DOHH2 (cell line): ENCODE results near the gene ICAM5.

Experiments used
- H3F3A ChIP-seq: fragments of 200-600 bp; sonication (generic), shearing (Covaris generic); 2 replicates; pipeline ENCODE4 v1.6.0; 2016; ENCODE audit warnings: antibody characterized with exemption, mild to moderate bottlenecking; ENCODE audit not compliant: control insufficient read depth, insufficient read depth
- H3K27ac ChIP-seq: fragments of 200-600 bp; sonication (generic); 2 replicates; pipeline ENCODE4 v1.5.1; 2014; ENCODE audit warnings: low read depth, mild to moderate bottlenecking, low read length, moderate library complexity
- H3K27me3 ChIP-seq: fragments of 200-600 bp; sonication (generic); 2 replicates; pipeline ENCODE4 v1.6.1; 2014; ENCODE audit warnings: mild to moderate bottlenecking, low read length, mixed read lengths; ENCODE audit not compliant: control insufficient read depth
- H3K36me3 ChIP-seq: fragments of 200-600 bp; sonication (generic); 2 replicates; pipeline ENCODE4 v1.6.1; 2014; ENCODE audit warnings: mild to moderate bottlenecking, low read length, moderate library complexity, mixed read lengths; ENCODE audit not compliant: control insufficient read depth
- H3K4me1 ChIP-seq: fragments of 200-600 bp; sonication (generic); 2 replicates; pipeline ENCODE4 v1.6.1; 2014; ENCODE audit warnings: mild to moderate bottlenecking, low read length, mixed read lengths; ENCODE audit not compliant: control insufficient read depth
- H3K4me2 ChIP-seq: fragments of 200-600 bp; sonication (generic); 2 replicates; pipeline ENCODE4 v1.6.0; 2014; ENCODE audit warnings: mild to moderate bottlenecking, low read length, moderate library complexity
- H3K4me3 ChIP-seq: fragments of 200-600 bp; sonication (generic); 2 replicates; pipeline ENCODE4 v1.5.1; 2014; ENCODE audit warnings: mild to moderate bottlenecking, low read length, mixed read lengths
- H3K79me2 ChIP-seq: fragments of 200-600 bp; sonication (generic); 2 replicates; pipeline ENCODE4 v1.6.1; 2014; ENCODE audit warnings: mild to moderate bottlenecking, low read length, mixed read lengths; ENCODE audit not compliant: control insufficient read depth
- H3K9me2 ChIP-seq: fragments of 200-600 bp; sonication (generic); replicated peaks from 2 replicates; pipeline ENCODE4 v1.6.1; 2014; ENCODE audit warnings: mild to moderate bottlenecking, low read length, mixed read lengths; ENCODE audit not compliant: control insufficient read depth
- H3K9me3 ChIP-seq: fragments of 200-600 bp; sonication (generic); 2 replicates; pipeline ENCODE4 v1.6.1; 2014; ENCODE audit warnings: antibody characterized with exemption, low read length, mixed read lengths; ENCODE audit not compliant: control insufficient read depth, insufficient read depth
- H4K20me1 ChIP-seq: fragments of 200-600 bp; sonication (generic); 2 replicates; pipeline ENCODE4 v1.6.0; 2014; ENCODE audit warnings: low read depth, mild to moderate bottlenecking, antibody characterized with exemption, low read length, moderate library complexity; ENCODE audit not compliant: control insufficient read depth, insufficient read depth
- CTCF ChIP-seq: fragments of 200-600 bp; sonication (generic); IDR thresholded peaks from one replicate; pipeline ENCODE4 v1.5.1; 2014; ENCODE audit warnings: antibody characterized with exemption, mild to moderate bottlenecking, low read depth, low read length; ENCODE audit not compliant: poor library complexity, severe bottlenecking
- EZH2phosphoT487 ChIP-seq: fragments of 200-600 bp; sonication (generic); IDR thresholded peaks from 2 replicates; pipeline ENCODE4 v1.6.1; 2017; ENCODE audit warnings: borderline replicate concordance, mild to moderate bottlenecking, antibody characterized with exemption, low read length, moderate library complexity, mixed read lengths

ICAM5 gene

GRCh38 chr19:10318807-10319682 lies 29.3 kb downstream of the ICAM5 start:
- peaks cover 10% of the 10 kb centered on the region for H3F3A ChIP-seq
- H3K9me3 ChIP-seq = no peaks in the 10 kb centered on the region
- H3K4me1 ChIP-seq = peaks cover 14% of the 10 kb centered on the region
- H3K27me3 ChIP-seq = no peaks in the 10 kb centered on the region
- H3K9me2 ChIP-seq = no peaks in the 10 kb centered on the region
- no peak overlapping the region for H3K27ac ChIP-seq
- no peaks in the 10 kb centered on the region for H4K20me1 ChIP-seq
- TF ChIP-seq CTCF = no peak
- TF ChIP-seq EZH2phosphoT487 = no peak
- H3K4me3 ChIP-seq = no peak overlapping the region
- H3K4me2 ChIP-seq = no peak overlapping the region
- H3K79me2 ChIP-seq = peaks cover 10% of the 10 kb centered on the region
- peaks cover 75% of the 10 kb centered on the region for H3K36me3 ChIP-seq

- Histone ChIP-seq H3F3A (peaks cover 10% of the 10 kb centered on the region), H4K20me1 (no peaks in the 10 kb centered on the region), H3K9me3 (no peaks in the 10 kb centered on the region), H3K79me2 (peaks cover 3% of the 10 kb centered on the region), H3K4me2 (no peak overlapping the region), H3K4me1 (peaks cover 6% of the 10 kb centered on the region), H3K9me2 (no peaks in the 10 kb centered on the region), H3K4me3 (no peak overlapping the region), H3K36me3 (peaks cover 88% of the 10 kb centered on the region), H3K27me3 (no peaks in the 10 kb centered on the region), H3K27ac (no peak overlapping the region)
- TF ChIP-seq EZH2phosphoT487 (no peak), CTCF (no peak)
These were observed 31.1 kb downstream of the ICAM5 start for GRCh38 chr19:10320602-10321416.

- TF ChIP-seq EZH2phosphoT487 = no peak
- Histone ChIP-seq H3K4me1 (peaks cover under 1% of the 10 kb centered on the region), H3K9me3 (no peaks in the 10 kb centered on the region), H3K27ac (no peak overlapping the region), H3K4me3 (no peak overlapping the region), H4K20me1 (no peaks in the 10 kb centered on the region), H3K36me3 (peaks cover 87% of the 10 kb centered on the region), H3K4me2 (no peak overlapping the region), H3F3A (peaks cover 10% of the 10 kb centered on the region), H3K27me3 (no peaks in the 10 kb centered on the region), H3K9me2 (no peaks in the 10 kb centered on the region), H3K79me2 (no peaks in the 10 kb centered on the region; the same call in 1 of the 2 replicates)
These were observed 31.7 kb downstream of the ICAM5 start for GRCh38 chr19:10321417-10321797.
